Stomach smooth muscle (tissue), 2 donors: ENCODE measurements around the gene MRM3.
"Not testable (repeated sequence)": the region's sequence is repeated elsewhere in the genome, so short reads cannot be mapped to it uniquely, and the experiment has no call there.

Experiments
- H3K27ac ChIP-seq: one replicate; pipeline ENCODE4 v1.7.0; 2013; ENCODE audit warnings: mild to moderate bottlenecking, low read length, inconsistent platforms
- H3K27me3 ChIP-seq, 2 donors: one replicate each; pipeline ENCODE4 v1.7.0; 2013; ENCODE audit warnings: low read length in 2 of 2; ENCODE audit not compliant: insufficient read depth in 2 of 2, control insufficient read depth in 1 of 2
- H3K36me3 ChIP-seq, 2 donors: one replicate each; pipeline ENCODE4 v1.7.0; 2013; ENCODE audit warnings: low read length in 2 of 2; ENCODE audit not compliant: control insufficient read depth in 2 of 2, insufficient read depth in 2 of 2
- H3K4me1 ChIP-seq: one replicate; pipeline ENCODE4 v1.7.0; 2013; ENCODE audit warnings: low read length; ENCODE audit not compliant: control insufficient read depth, insufficient read depth
- H3K4me3 ChIP-seq, 2 donors: one replicate each; pipeline ENCODE4 v1.7.0; 2013; ENCODE audit warnings: low read length in 2 of 2
- H3K9ac ChIP-seq, 2 donors: one replicate each; pipeline ENCODE4 v1.7.0; 2013; ENCODE audit warnings: low read length in 2 of 2, mild to moderate bottlenecking in 1 of 2
- H3K9me3 ChIP-seq, 2 donors: one replicate each; pipeline ENCODE4 v1.7.0; 2013; ENCODE audit warnings: low read length in 2 of 2; ENCODE audit not compliant: control insufficient read depth in 2 of 2
- donor health status: healthy.
- donor health status: Pancreatic carcinoma.

MRM3 gene

GRCh38 chr17:755319-755961, 26.7 kb upstream of the MRM3 start:
- not testable (repeated sequence) for H3K4me3 ChIP-seq, H3K9ac ChIP-seq, H3K9me3 ChIP-seq, H3K27me3 ChIP-seq
- peaks cover 5 to 12% of the 10 kb centered on the region in 2 donors for H3K36me3 ChIP-seq
- peaks cover 19% of the 10 kb centered on the region for H3K4me1 ChIP-seq
- peak overlapping the region; percentile 53 for H3K27ac ChIP-seq

GRCh38 chr17:756010-756567, 26.1 kb upstream of the MRM3 start:
- H3K27me3 ChIP-seq, H3K4me3 ChIP-seq, H3K9ac ChIP-seq, H3K9me3 ChIP-seq: not testable (repeated sequence)
- Histone ChIP-seq H3K27ac (peak overlapping the region; percentile 53), H3K4me1 (peaks cover 12% of the 10 kb centered on the region), H3K36me3 (peaks cover 6 to 16% of the 10 kb centered on the region in 2 donors)

- Histone ChIP-seq H3K36me3 (peaks cover 7 to 24% of the 10 kb centered on the region in 2 donors), H3K27me3 (no peaks in the 10 kb centered on the region), H3K4me3 (no peak overlapping the region), H3K9ac (no peak overlapping the region), H3K9me3 (no peaks in the 10 kb centered on the region), H3K27ac (no peak overlapping the region), H3K4me1 (no peaks in the 10 kb centered on the region)
Observed at GRCh38 chr17:759964-760363, 22.2 kb upstream of the MRM3 start.

- H3K27ac ChIP-seq = no peak overlapping the region
- H3K36me3 ChIP-seq = peaks cover 11 to 27% of the 10 kb centered on the region in 2 donors
- H3K4me1 ChIP-seq = no peaks in the 10 kb centered on the region
- H3K4me3 ChIP-seq = no peak overlapping the region
- H3K9ac ChIP-seq = no peak overlapping the region
- no peaks in the 10 kb centered on the region for H3K9me3 ChIP-seq
- no peaks in the 10 kb centered on the region for H3K27me3 ChIP-seq
Observed at GRCh38 chr17:760371-760770, 21.8 kb upstream of the MRM3 start.

GRCh38 chr17:767076-767475, 15.1 kb upstream of the MRM3 start:
- H3K9me3 ChIP-seq = no peaks in the 10 kb centered on the region
- no peak overlapping the region for H3K4me3 ChIP-seq
- H3K27me3 ChIP-seq = no peaks in the 10 kb centered on the region
- peaks cover 32 to 34% of the 10 kb centered on the region in 2 donors for H3K36me3 ChIP-seq
- no peak overlapping the region for H3K9ac ChIP-seq
- H3K4me1 ChIP-seq = no peaks in the 10 kb centered on the region
- H3K27ac ChIP-seq = no peak overlapping the region

- H3K36me3 ChIP-seq = peaks cover 57 to 58% of the 10 kb centered on the region in 2 donors
Observed at GRCh38 chr17:773016-773415, 9.1 kb upstream of the MRM3 start.

GRCh38 chr17:773467-774312, 8.5 kb upstream of the MRM3 start:
- Histone ChIP-seq H3K27me3 (no peaks in the 10 kb centered on the region), H3K4me1 (no peaks in the 10 kb centered on the region), H3K9me3 (no peaks in the 10 kb centered on the region), H3K36me3 (peaks cover 61 to 63% of the 10 kb centered on the region in 2 donors), H3K9ac (no peak overlapping the region), H3K27ac (no peak overlapping the region), H3K4me3 (no peak overlapping the region)

More at GRCh38 chr17:773016-773415, 9.1 kb upstream of the MRM3 start:
- Histone ChIP-seq H3K4me3 (no peak overlapping the region), H3K4me1 (no peaks in the 10 kb centered on the region), H3K9ac (no peak overlapping the region), H3K9me3 (no peaks in the 10 kb centered on the region), H3K27me3 (no peaks in the 10 kb centered on the region), H3K27ac (no peak overlapping the region)

- H3K36me3 ChIP-seq = peaks cover 56 to 58% of the 10 kb centered on the region in 2 donors
Observed at GRCh38 chr17:774313-774584, 7.9 kb upstream of the MRM3 start.

GRCh38 chr17:778096-778495, 4.1 kb upstream of the MRM3 start:
- no peak overlapping the region for H3K27ac ChIP-seq
- H3K4me3 ChIP-seq = no peak overlapping the region
- H3K36me3 ChIP-seq = peaks cover 34 to 37% of the 10 kb centered on the region in 2 donors
- no peaks in the 10 kb centered on the region for H3K27me3 ChIP-seq
- H3K4me1 ChIP-seq = peaks cover 17% of the 10 kb centered on the region
- H3K9ac ChIP-seq = no peak overlapping the region
- no peaks in the 10 kb centered on the region for H3K9me3 ChIP-seq

More at GRCh38 chr17:774313-774584, 7.9 kb upstream of the MRM3 start:
- H3K9ac ChIP-seq = no peak overlapping the region
- H3K27me3 ChIP-seq = no peaks in the 10 kb centered on the region
- H3K27ac ChIP-seq = no peak overlapping the region
- no peak overlapping the region for H3K4me3 ChIP-seq
- no peaks in the 10 kb centered on the region for H3K9me3 ChIP-seq
- no peaks in the 10 kb centered on the region for H3K4me1 ChIP-seq

GRCh38 chr17:784143-784542, 2.0 kb downstream of the MRM3 start:
- no peak overlapping the region for H3K27ac ChIP-seq
- H3K9me3 ChIP-seq = no peaks in the 10 kb centered on the region
- no peak overlapping the region for H3K9ac ChIP-seq
- no peak overlapping the region for H3K4me3 ChIP-seq
- H3K36me3 ChIP-seq = peaks cover 4 to 18% of the 10 kb centered on the region in 2 donors
- H3K27me3 ChIP-seq = no peaks in the 10 kb centered on the region
- peaks cover 24% of the 10 kb centered on the region for H3K4me1 ChIP-seq

- not testable (repeated sequence) for H3K4me3 ChIP-seq, H3K9ac ChIP-seq, H3K27ac ChIP-seq, H3K9me3 ChIP-seq, H3K27me3 ChIP-seq
- Histone ChIP-seq H3K4me1 (peaks cover 30% of the 10 kb centered on the region), H3K36me3 (peaks cover 6 to 23% of the 10 kb centered on the region in 2 donors)
Observed at GRCh38 chr17:785901-786300, 3.7 kb downstream of the MRM3 start.
